Osteoblast (primary cell): Measurements from ENCODE around the gene L1CAM. TPM values are rescaled to one million over a fixed set of nuclear protein-coding genes. Genes with fewer than 3 reads are reported as not detected.

Source experiments
- DNase-seq: peaks from one replicate; pipeline ENCODE4 v3.0.0; 2011; ENCODE audit warnings: low spot score, mixed read lengths; ENCODE audit not compliant: insufficient read length; ENCODE audit errors: missing footprints
- H2AFZ ChIP-seq: 2 replicates; pipeline ENCODE4 v1.6.0; 2011; ENCODE audit warnings: mild to moderate bottlenecking, low read length
- H3K27ac ChIP-seq: 2 replicates; pipeline ENCODE4 v1.5.1; 2011; ENCODE audit warnings: mild to moderate bottlenecking, low read depth, low read length, moderate library complexity
- H3K27me3 ChIP-seq: 2 replicates; pipeline ENCODE4 v1.6.0; 2012; ENCODE audit warnings: mild to moderate bottlenecking, control low read depth, inconsistent platforms, low read length, moderate library complexity; ENCODE audit not compliant: insufficient read depth
- H3K36me3 ChIP-seq: 2 replicates; pipeline ENCODE4 v1.5.1; 2011; ENCODE audit warnings: mild to moderate bottlenecking, low read length, control low read depth, moderate library complexity; ENCODE audit not compliant: insufficient read depth
- H3K4me1 ChIP-seq: 2 replicates; pipeline ENCODE4 v1.5.1; 2011; ENCODE audit warnings: mild to moderate bottlenecking, low read length, control low read depth, moderate library complexity; ENCODE audit not compliant: insufficient read depth
- H3K4me2 ChIP-seq: 2 replicates; pipeline ENCODE4 v1.6.0; 2011; ENCODE audit warnings: mild to moderate bottlenecking, low read length; ENCODE audit not compliant: insufficient read depth
- H3K4me3 ChIP-seq: fragments of 200-600 bp; sonication (generic); 3 replicates; pipeline ENCODE4 v1.5.1; 2012; ENCODE audit warnings: mild to moderate bottlenecking, low read length, inconsistent platforms; ENCODE audit not compliant: insufficient read depth
- H3K79me2 ChIP-seq: 2 replicates; pipeline ENCODE4 v1.6.0; 2012; ENCODE audit warnings: mild to moderate bottlenecking, low read length, control low read depth, inconsistent platforms; ENCODE audit not compliant: insufficient read depth
- H3K9me3 ChIP-seq: 2 replicates; pipeline ENCODE4 v1.5.1; 2011; ENCODE audit warnings: low read depth, low read length, control low read depth
- H4K20me1 ChIP-seq: 2 replicates; pipeline ENCODE4 v1.6.0; 2012; ENCODE audit warnings: mild to moderate bottlenecking, low read length, control low read depth; ENCODE audit not compliant: insufficient read depth
- CTCF ChIP-seq: IDR thresholded peaks from 2 replicates; pipeline ENCODE4 v1.5.1; 2011; ENCODE audit warnings: mild to moderate bottlenecking, low read depth, low read length, moderate library complexity; ENCODE audit errors: extremely low read depth
- total RNA-seq: library from RNA; depleted of rRNA; stranded (reverse); fragments of >200 nt; gene quantifications from 2 replicates; pipeline ENCODE4 v1.2.3, GENCODE V29; 2012

Gene L1CAM
- total RNA-seq, 1 donor: under 0.01 TPM

- H2AFZ ChIP-seq: no peak overlapping the region
- no peak overlapping the region for H3K4me3 ChIP-seq
- H3K79me2 ChIP-seq: no peaks in the 10 kb centered on the region
- H3K9me3 ChIP-seq: no peaks in the 10 kb centered on the region
- peaks cover 62% of the 10 kb centered on the region for H3K27me3 ChIP-seq
- no peaks in the 10 kb centered on the region for H4K20me1 ChIP-seq
- no peak for DNase-seq
- H3K36me3 ChIP-seq: no peaks in the 10 kb centered on the region
- H3K27ac ChIP-seq: no peak overlapping the region
- no peaks in the 10 kb centered on the region for H3K4me1 ChIP-seq
- H3K4me2 ChIP-seq: no peak overlapping the region
- TF ChIP-seq CTCF: no peak
Observed at GRCh38 chrX:153886915-153887314, 942 bp upstream of the L1CAM start.

DNA sequence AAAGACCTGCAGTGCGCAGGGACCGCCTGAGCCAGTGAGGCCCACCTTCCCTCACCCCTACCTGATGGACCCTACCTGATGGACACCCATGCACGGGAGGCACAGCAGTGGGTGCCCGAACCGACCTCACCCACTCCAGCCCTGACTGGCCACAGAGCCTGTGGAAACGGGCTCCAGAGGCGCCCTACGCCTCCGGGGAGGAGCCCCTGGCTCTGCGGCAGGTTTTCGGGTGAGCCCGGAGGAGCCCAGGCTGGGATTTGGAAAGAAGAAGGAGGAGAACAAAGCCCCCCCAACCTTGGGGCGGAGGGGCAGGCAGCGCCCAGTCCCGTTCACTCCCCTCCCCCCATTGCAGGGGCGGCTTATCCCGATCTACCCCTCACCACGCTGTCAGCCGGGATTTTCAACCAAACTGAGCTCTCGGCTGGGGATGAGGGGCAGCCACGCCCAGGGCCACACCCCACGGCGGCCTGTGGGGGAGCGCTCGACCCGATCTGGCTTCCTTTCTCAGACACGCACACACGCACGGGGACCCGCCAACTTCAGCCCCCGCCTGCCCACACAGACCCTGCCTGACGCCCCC, 675 bp downstream of the L1CAM start:
- no peaks in the 10 kb centered on the region for H3K79me2 ChIP-seq
- no peak overlapping the region for H3K4me2 ChIP-seq
- no peak overlapping the region for H3K27ac ChIP-seq
- H4K20me1 ChIP-seq: no peaks in the 10 kb centered on the region
- peaks cover 67% of the 10 kb centered on the region for H3K27me3 ChIP-seq
- no peaks in the 10 kb centered on the region for H3K36me3 ChIP-seq
- DNase-seq: no peak
- H3K4me3 ChIP-seq: no peak overlapping the region
- no peaks in the 10 kb centered on the region for H3K4me1 ChIP-seq
- no peak overlapping the region for H2AFZ ChIP-seq
- TF ChIP-seq CTCF: no peak
- no peaks in the 10 kb centered on the region for H3K9me3 ChIP-seq

GRCh38 chrX:153884590-153884989, 1.4 kb downstream of the L1CAM start:
- no peak for DNase-seq
- Histone ChIP-seq H2AFZ (no peak overlapping the region), H3K4me1 (no peaks in the 10 kb centered on the region), H3K27me3 (peaks cover 73% of the 10 kb centered on the region), H3K79me2 (no peaks in the 10 kb centered on the region), H3K4me3 (no peak overlapping the region), H4K20me1 (no peaks in the 10 kb centered on the region), H3K9me3 (no peaks in the 10 kb centered on the region), H3K4me2 (no peak overlapping the region), H3K27ac (no peak overlapping the region), H3K36me3 (no peaks in the 10 kb centered on the region)
- no peak for TF ChIP-seq CTCF

DNA sequence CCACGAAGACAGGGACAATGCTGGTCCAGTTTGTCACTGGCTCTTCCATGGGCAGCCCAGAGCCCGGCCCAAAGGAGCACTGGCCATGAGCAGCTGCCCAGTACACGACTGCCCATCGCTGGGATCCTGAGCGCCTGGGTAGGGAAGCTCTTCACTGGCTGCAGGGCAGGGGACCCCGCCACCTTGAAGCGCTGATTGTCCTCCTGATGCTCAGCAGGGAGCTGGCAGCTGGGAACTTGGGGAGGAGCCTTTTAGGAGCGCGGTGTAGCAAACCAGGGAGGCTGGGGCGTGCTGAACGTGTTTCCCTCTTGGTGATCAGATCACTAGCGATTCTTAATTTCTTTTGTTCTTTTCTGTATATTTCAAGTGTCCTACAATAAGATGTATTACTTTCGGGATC, 1.8 kb downstream of the L1CAM start:
- no peak overlapping the region for H3K4me2 ChIP-seq
- no peaks in the 10 kb centered on the region for H3K4me1 ChIP-seq
- H3K36me3 ChIP-seq: no peaks in the 10 kb centered on the region
- H2AFZ ChIP-seq: no peak overlapping the region
- DNase-seq: no peak
- no peak overlapping the region for H3K27ac ChIP-seq
- no peak overlapping the region for H3K4me3 ChIP-seq
- no peak for TF ChIP-seq CTCF
- H3K9me3 ChIP-seq: no peaks in the 10 kb centered on the region
- H3K27me3 ChIP-seq: peaks cover 75% of the 10 kb centered on the region
- H4K20me1 ChIP-seq: no peaks in the 10 kb centered on the region
- H3K79me2 ChIP-seq: no peaks in the 10 kb centered on the region
